DOHH2 (cell line): ENCODE results near the gene ITGAE.
"Not testable (repeated sequence)": the region's sequence is repeated elsewhere in the genome, so short reads cannot be mapped to it uniquely, and the experiment has no call there.

Experiments used
- H3F3A ChIP-seq: fragments of 200-600 bp; sonication (generic), shearing (Covaris generic); 2 replicates; pipeline ENCODE4 v1.6.0; 2016; ENCODE audit warnings: antibody characterized with exemption, mild to moderate bottlenecking; ENCODE audit not compliant: control insufficient read depth, insufficient read depth
- H3K27ac ChIP-seq: fragments of 200-600 bp; sonication (generic); 2 replicates; pipeline ENCODE4 v1.5.1; 2014; ENCODE audit warnings: low read depth, mild to moderate bottlenecking, low read length, moderate library complexity
- H3K27me3 ChIP-seq: fragments of 200-600 bp; sonication (generic); 2 replicates; pipeline ENCODE4 v1.6.1; 2014; ENCODE audit warnings: mild to moderate bottlenecking, low read length, mixed read lengths; ENCODE audit not compliant: control insufficient read depth
- H3K36me3 ChIP-seq: fragments of 200-600 bp; sonication (generic); 2 replicates; pipeline ENCODE4 v1.6.1; 2014; ENCODE audit warnings: mild to moderate bottlenecking, low read length, moderate library complexity, mixed read lengths; ENCODE audit not compliant: control insufficient read depth
- H3K4me1 ChIP-seq: fragments of 200-600 bp; sonication (generic); 2 replicates; pipeline ENCODE4 v1.6.1; 2014; ENCODE audit warnings: mild to moderate bottlenecking, low read length, mixed read lengths; ENCODE audit not compliant: control insufficient read depth
- H3K4me2 ChIP-seq: fragments of 200-600 bp; sonication (generic); 2 replicates; pipeline ENCODE4 v1.6.0; 2014; ENCODE audit warnings: mild to moderate bottlenecking, low read length, moderate library complexity
- H3K4me3 ChIP-seq: fragments of 200-600 bp; sonication (generic); 2 replicates; pipeline ENCODE4 v1.5.1; 2014; ENCODE audit warnings: mild to moderate bottlenecking, low read length, mixed read lengths
- H3K79me2 ChIP-seq: fragments of 200-600 bp; sonication (generic); 2 replicates; pipeline ENCODE4 v1.6.1; 2014; ENCODE audit warnings: mild to moderate bottlenecking, low read length, mixed read lengths; ENCODE audit not compliant: control insufficient read depth
- H3K9me2 ChIP-seq: fragments of 200-600 bp; sonication (generic); replicated peaks from 2 replicates; pipeline ENCODE4 v1.6.1; 2014; ENCODE audit warnings: mild to moderate bottlenecking, low read length, mixed read lengths; ENCODE audit not compliant: control insufficient read depth
- H3K9me3 ChIP-seq: fragments of 200-600 bp; sonication (generic); 2 replicates; pipeline ENCODE4 v1.6.1; 2014; ENCODE audit warnings: antibody characterized with exemption, low read length, mixed read lengths; ENCODE audit not compliant: control insufficient read depth, insufficient read depth
- H4K20me1 ChIP-seq: fragments of 200-600 bp; sonication (generic); 2 replicates; pipeline ENCODE4 v1.6.0; 2014; ENCODE audit warnings: low read depth, mild to moderate bottlenecking, antibody characterized with exemption, low read length, moderate library complexity; ENCODE audit not compliant: control insufficient read depth, insufficient read depth
- CTCF ChIP-seq: fragments of 200-600 bp; sonication (generic); IDR thresholded peaks from one replicate; pipeline ENCODE4 v1.5.1; 2014; ENCODE audit warnings: antibody characterized with exemption, mild to moderate bottlenecking, low read depth, low read length; ENCODE audit not compliant: poor library complexity, severe bottlenecking
- EZH2phosphoT487 ChIP-seq: fragments of 200-600 bp; sonication (generic); IDR thresholded peaks from 2 replicates; pipeline ENCODE4 v1.6.1; 2017; ENCODE audit warnings: borderline replicate concordance, mild to moderate bottlenecking, antibody characterized with exemption, low read length, moderate library complexity, mixed read lengths

Gene ITGAE

GRCh38 chr17:3704931-3705717 is 95.9 kb downstream of the ITGAE start:
- no peak for TF ChIP-seq EZH2phosphoT487
- no peak for TF ChIP-seq CTCF
- H3K9me2 ChIP-seq: no peaks in the 10 kb centered on the region
- no peak overlapping the region for H3K27ac ChIP-seq
- no peak overlapping the region for H3K4me2 ChIP-seq
- no peaks in the 10 kb centered on the region for H3K79me2 ChIP-seq
- H4K20me1 ChIP-seq: no peaks in the 10 kb centered on the region
- 0 out of 2 replicates have a peak, but pooled peaks cover 3% of the 10 kb centered on the region for H3K4me1 ChIP-seq
- no peaks in the 10 kb centered on the region for H3K9me3 ChIP-seq
- no peak overlapping the region for H3K4me3 ChIP-seq
- H3F3A ChIP-seq: peaks cover 12% of the 10 kb centered on the region; the same call in 1 of the 2 replicates
- H3K36me3 ChIP-seq: no peaks in the 10 kb centered on the region
- H3K27me3 ChIP-seq: no peaks in the 10 kb centered on the region

- not testable (repeated sequence) for H3K4me1 ChIP-seq, H3K27ac ChIP-seq, H3K79me2 ChIP-seq, H3K4me3 ChIP-seq, H3K36me3 ChIP-seq, H3F3A ChIP-seq, H4K20me1 ChIP-seq, H3K9me3 ChIP-seq, H3K27me3 ChIP-seq, H3K4me2 ChIP-seq, H3K9me2 ChIP-seq
These were observed 98.9 kb downstream of the ITGAE start for GRCh38 chr17:3702041-3702539.

GRCh38 chr17:3699951-3700350 is 101.0 kb downstream of the ITGAE start:
- peaks cover 9% of the 10 kb centered on the region for H3K36me3 ChIP-seq
- no peaks in the 10 kb centered on the region for H3K9me2 ChIP-seq
- no peak for TF ChIP-seq CTCF
- TF ChIP-seq EZH2phosphoT487: no peak
- H3K9me3 ChIP-seq: peaks cover 5% of the 10 kb centered on the region
- no peak overlapping the region for H3K4me2 ChIP-seq
- no peaks in the 10 kb centered on the region for H3K27me3 ChIP-seq
- no peaks in the 10 kb centered on the region for H3F3A ChIP-seq
- no peak overlapping the region for H3K4me3 ChIP-seq
- no peaks in the 10 kb centered on the region for H4K20me1 ChIP-seq
- H3K27ac ChIP-seq: no peak overlapping the region
- peaks cover 10% of the 10 kb centered on the region for H3K79me2 ChIP-seq
- peaks cover 10% of the 10 kb centered on the region for H3K4me1 ChIP-seq

DNA sequence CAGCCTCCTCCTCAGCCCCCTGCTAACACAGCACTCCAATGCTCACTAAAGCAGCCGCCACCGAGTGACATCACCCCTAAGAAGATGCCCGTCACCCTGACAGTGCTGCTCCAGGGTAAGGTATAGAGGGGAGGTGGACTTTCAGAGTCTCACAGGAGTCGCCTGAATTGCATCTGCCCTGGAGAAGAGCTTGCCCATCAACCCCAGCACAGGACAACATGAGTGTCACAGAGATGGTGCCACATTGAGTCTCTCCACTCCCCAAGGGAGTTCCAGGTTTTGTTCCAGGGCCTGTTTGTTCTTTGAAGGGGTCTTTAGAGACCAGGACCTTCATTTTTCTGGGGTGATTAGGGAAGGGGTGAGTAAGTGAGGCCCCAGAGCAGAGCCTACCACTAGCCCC is 102.8 kb downstream of the ITGAE start:
- H4K20me1 ChIP-seq: no peaks in the 10 kb centered on the region
- H3K27ac ChIP-seq: no peak overlapping the region
- no peaks in the 10 kb centered on the region for H3F3A ChIP-seq
- peaks cover 19% of the 10 kb centered on the region for H3K4me1 ChIP-seq
- no peaks in the 10 kb centered on the region for H3K27me3 ChIP-seq
- H3K36me3 ChIP-seq: peaks cover 18% of the 10 kb centered on the region
- TF ChIP-seq EZH2phosphoT487 (no peak), CTCF (no peak)
- H3K4me2 ChIP-seq: no peak overlapping the region
- no peak overlapping the region for H3K4me3 ChIP-seq
- peaks cover 5% of the 10 kb centered on the region for H3K9me3 ChIP-seq
- no peaks in the 10 kb centered on the region for H3K9me2 ChIP-seq
- H3K79me2 ChIP-seq: peaks cover 28% of the 10 kb centered on the region
